Measurements from ENCODE around the gene HMGN4. TPM values are rescaled to one million over a fixed set of nuclear protein-coding genes. Genes with fewer than 3 reads are reported as not detected.

Gene HMGN4
- total and polyA plus RNA-seq, 2 donors (not counting 3 experiments of a cell fraction or from before 2014, with no cell fraction given): 13.1 to 36.9 TPM

GRCh38 chr6:26495281-26495680 lies 42.9 kb upstream of the HMGN4 start:
- no peaks in the 10 kb centered on the region for H3K9me3 ChIP-seq (replicated peaks; ENCODE audit: control insufficient read depth, insufficient read depth, low read length)
- BruUV-seq (replicated peaks): no TSS peak
- no peaks in the 10 kb centered on the region for H3K4me1 ChIP-seq (ENCODE audit: control insufficient read depth, extremely low read depth, insufficient read depth, low read length)
- ChIA-PET POLR2A (no interaction called here), CTCF (interaction anchor here (1.3 to 4.6 kb wide), 4 partner anchors 10 to 154 kb away, joined by 3 to 23 read pairs (median 6); no protein-coding TSS in a partner anchor)
- no peak overlapping the region for H3K4me2 ChIP-seq (ENCODE audit: insufficient read depth, low read length)
- FAIRE-seq (no peak), DNase-seq (ENCODE audit: low read depth, low spot score) (no peak)
- no peak overlapping the region for H3K9ac ChIP-seq (replicated peaks; ENCODE audit: extremely low read depth, insufficient read depth, low read length)
- H3K27me3 ChIP-seq (ENCODE audit: control insufficient read depth in 2 of 2, insufficient read depth in 2 of 2, low read length in 2 of 2): peaks cover 14 to 30% of the 10 kb centered on the region in 2 experiments
- H3K79me2 ChIP-seq (ENCODE audit: control insufficient read depth, insufficient read depth, low read length): no peaks in the 10 kb centered on the region
- dilution Hi-C loops (cut with MboI; ENCODE audit: extremely low pct_ligation_motif_present, low sequenced_read_pairs) (no loop called here), intact Hi-C loops (cut with micrococcal nuclease) (no loop called here)
- no peak overlapping the region for H2AFZ ChIP-seq (ENCODE audit: low read depth, low read length)
- H4K20me1 ChIP-seq (replicated peaks; ENCODE audit: control insufficient read depth, extremely low read depth, insufficient read depth, low read length): no peaks in the 10 kb centered on the region
- H3K4me3 ChIP-seq (replicated peaks in 1 of 3; ENCODE audit: insufficient read depth in 1 of 3, low read depth in 1 of 3, low read length in 3 of 3): no peak overlapping the region
- no peak overlapping the region for H3K27ac ChIP-seq (ENCODE audit: insufficient read depth, low read depth, low read length)
- no peaks in the 10 kb centered on the region for H3K9me1 ChIP-seq (replicated peaks; ENCODE audit: control insufficient read depth, extremely low read depth, insufficient read depth, low read length)
- H3K36me3 ChIP-seq (ENCODE audit: control insufficient read depth in 2 of 2, extremely low read depth in 1 of 2, insufficient read depth in 2 of 2, low read length in 2 of 2): no peaks in the 10 kb centered on the region
- TF ChIP-seq GATA2 (IDR thresholded peaks at IDR 0.05; ENCODE audit: insufficient read depth, insufficient read length, low read depth, low read length) (no peak), FOS (IDR thresholded peaks at IDR 0.05; ENCODE audit: borderline replicate concordance, insufficient read depth, low read length) (no peak), JUN (IDR thresholded peaks at IDR 0.05; ENCODE audit: borderline replicate concordance, insufficient read depth, insufficient read length, low read depth) (no peak), POLR2AphosphoS5 (IDR thresholded peaks at IDR 0.05; ENCODE audit: insufficient read depth, low read depth, low read length) (no peak), POLR2A (IDR thresholded peaks at IDR 0.05; ENCODE audit: low read depth, low read length) (no peak), MYC (IDR thresholded peaks at IDR 0.05; ENCODE audit: low read depth, low read length) (no peak), MAX (IDR thresholded peaks at IDR 0.05; ENCODE audit: insufficient read depth, insufficient read length) (no peak)
- TF ChIP-seq, protein P1, sequence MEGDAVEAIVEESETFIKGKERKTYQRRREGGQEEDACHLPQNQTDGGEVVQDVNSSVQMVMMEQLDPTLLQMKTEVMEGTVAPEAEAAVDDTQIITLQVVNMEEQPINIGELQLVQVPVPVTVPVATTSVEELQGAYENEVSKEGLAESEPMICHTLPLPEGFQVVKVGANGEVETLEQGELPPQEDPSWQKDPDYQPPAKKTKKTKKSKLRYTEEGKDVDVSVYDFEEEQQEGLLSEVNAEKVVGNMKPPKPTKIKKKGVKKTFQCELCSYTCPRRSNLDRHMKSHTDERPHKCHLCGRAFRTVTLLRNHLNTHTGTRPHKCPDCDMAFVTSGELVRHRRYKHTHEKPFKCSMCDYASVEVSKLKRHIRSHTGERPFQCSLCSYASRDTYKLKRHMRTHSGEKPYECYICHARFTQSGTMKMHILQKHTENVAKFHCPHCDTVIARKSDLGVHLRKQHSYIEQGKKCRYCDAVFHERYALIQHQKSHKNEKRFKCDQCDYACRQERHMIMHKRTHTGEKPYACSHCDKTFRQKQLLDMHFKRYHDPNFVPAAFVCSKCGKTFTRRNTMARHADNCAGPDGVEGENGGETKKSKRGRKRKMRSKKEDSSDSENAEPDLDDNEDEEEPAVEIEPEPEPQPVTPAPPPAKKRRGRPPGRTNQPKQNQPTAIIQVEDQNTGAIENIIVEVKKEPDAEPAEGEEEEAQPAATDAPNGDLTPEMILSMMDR (IDR thresholded peaks at IDR 0.05; ENCODE audit: extremely low read depth in 1 of 2, insufficient read depth in 1 of 2, low read depth in 1 of 2, low read length in 2 of 2): no peak
